NB4 (cell line): Measurements from ENCODE around the gene PSMA7.

Source experiments
- DNase-seq: peaks from one replicate; pipeline ENCODE4 v3.0.0; 2010; ENCODE audit warnings: low read depth
- H3K4me3 ChIP-seq: one replicate; pipeline ENCODE4 v1.5.1; 2011; ENCODE audit warnings: mild to moderate bottlenecking, low read depth, low read length, moderate library complexity
- CTCF ChIP-seq: IDR thresholded peaks from one replicate; pipeline ENCODE4 v1.5.1; 2012; ENCODE audit warnings: low read depth, low read length
- MAX ChIP-seq: IDR thresholded peaks from 2 replicates; pipeline ENCODE4 v1.6.1; 2011; ENCODE audit warnings: low read depth, low read length
- MYC ChIP-seq: IDR thresholded peaks from 2 replicates; pipeline ENCODE4 v1.6.1; 2011; ENCODE audit warnings: low read depth, low read length
- POLR2A ChIP-seq: IDR thresholded peaks from 2 replicates; pipeline ENCODE4 v1.6.1; 2011; ENCODE audit warnings: mild to moderate bottlenecking; ENCODE audit not compliant: insufficient read length; ENCODE audit errors: extremely low read depth

The PSMA7 gene

GRCh38 chr20:62168061-62168460 lies 24.9 kb upstream of the PSMA7 start:
- no peak for DNase-seq
- no peak overlapping the region for H3K4me3 ChIP-seq
- no peak for TF ChIP-seq POLR2A
- TF ChIP-seq MYC = no peak
- TF ChIP-seq MAX = no peak
- TF ChIP-seq CTCF = no peak

GRCh38 chr20:62167474-62167873 lies 24.3 kb upstream of the PSMA7 start:
- no peak for DNase-seq
- TF ChIP-seq CTCF = no peak
- TF ChIP-seq MAX = no peak
- TF ChIP-seq MYC = no peak
- no peak for TF ChIP-seq POLR2A
- no peak overlapping the region for H3K4me3 ChIP-seq

GRCh38 chr20:62165762-62166399 lies 22.7 kb upstream of the PSMA7 start:
- TF ChIP-seq POLR2A (no peak), MYC (peak; percentile 86), CTCF (no peak), MAX (peak; percentile 68)
- DNase-seq = peak; percentile 85
- no peak overlapping the region for H3K4me3 ChIP-seq

GRCh38 chr20:62164879-62165761 lies 21.9 kb upstream of the PSMA7 start:
- TF ChIP-seq MYC (no peak), MAX (no peak), POLR2A (no peak), CTCF (no peak)
- no peak overlapping the region for H3K4me3 ChIP-seq
- DNase-seq = no peak

- TF ChIP-seq MAX = no peak
- TF ChIP-seq POLR2A = no peak
- TF ChIP-seq CTCF = no peak
- TF ChIP-seq MYC = no peak
- H3K4me3 ChIP-seq = no peak overlapping the region
- no peak for DNase-seq
Observed at GRCh38 chr20:62163986-62164762, 21.0 kb upstream of the PSMA7 start.
